ENCODE results near the gene RNF39. TPM values are rescaled to one million over a fixed set of nuclear protein-coding genes. Genes with fewer than 3 reads are reported as not detected.

The RNF39 gene
- total and polyA plus RNA-seq, 2 of the 4 experiments (the other 2 are of a cell fraction): not detected

DNA sequence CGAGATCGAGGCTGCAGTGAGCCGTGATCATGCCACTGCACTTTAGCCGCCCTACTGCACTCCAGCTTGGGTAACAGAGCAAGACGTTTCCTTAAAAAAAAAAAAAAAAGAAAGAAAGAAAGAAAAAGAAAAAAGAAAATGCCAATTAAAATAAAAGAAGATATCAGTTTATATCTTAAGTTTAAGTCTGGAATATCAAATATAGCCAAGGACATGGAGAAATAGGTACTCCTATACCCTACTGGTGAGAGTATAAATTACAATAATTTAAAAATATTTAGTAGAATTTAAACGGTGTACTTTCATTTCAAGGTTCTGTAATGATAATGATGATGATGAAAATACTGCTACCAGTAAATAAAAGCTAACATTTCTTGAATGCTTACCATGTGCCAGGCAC is 41.2 kb upstream of the RNF39 start:
- ATAC-seq (ENCODE audit: low read depth): no peak
- H2BK5ac ChIP-seq (ENCODE audit: low read depth, low read length, poor library complexity, severe bottlenecking): no peak overlapping the region
- no peak overlapping the region for H3K23ac ChIP-seq (ENCODE audit: low read depth, low read length)
- no peak overlapping the region for H4K8ac ChIP-seq (ENCODE audit: low read depth in 2 of 2, low read length in 2 of 2)
- H3K14ac ChIP-seq (replicated peaks; ENCODE audit: low read depth, low read length): no peak overlapping the region
- BruUV-seq (replicated peaks): no TSS peak
- H2BK20ac ChIP-seq (ENCODE audit: low read depth, low read length): no peak overlapping the region
- no peaks in the 10 kb centered on the region for H3K79me1 ChIP-seq (ENCODE audit: low read depth in 1 of 2, low read length in 2 of 2)
- peaks cover 2% of the 10 kb centered on the region; the same call in 1 of the 2 replicates for H3K4me1 ChIP-seq (ENCODE audit: control insufficient read depth, insufficient read depth, low read length)
- no peak overlapping the region for H4K91ac ChIP-seq (ENCODE audit: insufficient read depth, low read depth, low read length)
- POLR2A ChIA-PET (ENCODE audit: unreplicated experiment): no interaction called here
- dilution Hi-C loops (cut with HindIII; ENCODE audit: low sequenced_read_pairs, unreplicated experiment): no loop called here
- no peak overlapping the region for H3K27ac ChIP-seq (ENCODE audit: insufficient read depth, low read length)
- H3K9ac ChIP-seq (ENCODE audit: low read depth, low read length): no peak overlapping the region
- H3K4me3 ChIP-seq (ENCODE audit: insufficient read depth, low read depth, low read length): no peak overlapping the region
- H2BK15ac ChIP-seq (ENCODE audit: low read depth, low read length): no peak overlapping the region
- H3K36me3 ChIP-seq (ENCODE audit: control insufficient read depth, insufficient read depth, low read length): no peaks in the 10 kb centered on the region
- H4K5ac ChIP-seq (ENCODE audit: low read depth, low read length): no peak overlapping the region
- no peak overlapping the region for H3K56ac ChIP-seq (ENCODE audit: extremely low read depth, insufficient read depth, low read length)
- no peaks in the 10 kb centered on the region for H3K9me3 ChIP-seq (ENCODE audit: control insufficient read depth, insufficient read depth, low read length)
- no peak overlapping the region for H2AFZ ChIP-seq (replicated peaks; ENCODE audit: low read length, poor library complexity)
- H2AK5ac ChIP-seq (ENCODE audit: low read depth, low read length): no peak overlapping the region
- no peak for DNase-seq
- H3K9me1 ChIP-seq (ENCODE audit: insufficient read depth, low read length): no peaks in the 10 kb centered on the region
- in situ Hi-C loops (cut with MboI; ENCODE audit: low sequenced_read_pairs): no loop called here
- H3K4me2 ChIP-seq (ENCODE audit: low read depth, low read length): no peak overlapping the region
- WGBS, 2 experiments (ENCODE audit: extremely low coverage in 2 of 2, insufficient read length in 1 of 2): no CpG with 5 or more reads among the region's 6 CpGs
- CTCF ChIA-PET: no interaction called here
- intact Hi-C loops (cut with micrococcal nuclease): no loop called here
- no peak overlapping the region for H2BK120ac ChIP-seq (ENCODE audit: low read depth, low read length)
- H2AK9ac ChIP-seq (replicated peaks; ENCODE audit: low read depth, low read length, poor library complexity): no peak overlapping the region
- no peak overlapping the region for H3K18ac ChIP-seq (ENCODE audit: low read depth, low read length)
- H4K20me1 ChIP-seq (ENCODE audit: insufficient read depth, low read length): no peaks in the 10 kb centered on the region
- H3K4ac ChIP-seq (ENCODE audit: low read depth, low read length): no peak overlapping the region
- TF ChIP-seq, protein P1, sequence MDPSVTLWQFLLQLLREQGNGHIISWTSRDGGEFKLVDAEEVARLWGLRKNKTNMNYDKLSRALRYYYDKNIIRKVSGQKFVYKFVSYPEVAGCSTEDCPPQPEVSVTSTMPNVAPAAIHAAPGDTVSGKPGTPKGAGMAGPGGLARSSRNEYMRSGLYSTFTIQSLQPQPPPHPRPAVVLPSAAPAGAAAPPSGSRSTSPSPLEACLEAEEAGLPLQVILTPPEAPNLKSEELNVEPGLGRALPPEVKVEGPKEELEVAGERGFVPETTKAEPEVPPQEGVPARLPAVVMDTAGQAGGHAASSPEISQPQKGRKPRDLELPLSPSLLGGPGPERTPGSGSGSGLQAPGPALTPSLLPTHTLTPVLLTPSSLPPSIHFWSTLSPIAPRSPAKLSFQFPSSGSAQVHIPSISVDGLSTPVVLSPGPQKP (IDR thresholded peaks at IDR 0.05; ENCODE audit: borderline replicate concordance, low read depth, low read length): no peak
- TF ChIP-seq CHD1 (IDR thresholded peaks at IDR 0.05; ENCODE audit: low read depth, low read length) (no peak), NFE2L2 (IDR thresholded peaks at IDR 0.05; ENCODE audit: low read depth, low read length) (no peak), RAD21 (IDR thresholded peaks at IDR 0.05; ENCODE audit: low read length) (no peak), BHLHE40 (IDR thresholded peaks at IDR 0.05; ENCODE audit: low read depth, low read length) (no peak), POLR2A (IDR thresholded peaks at IDR 0.05; ENCODE audit: low read depth, low read length) (no peak), CEBPB (IDR thresholded peaks at IDR 0.05; ENCODE audit: low read depth, low read length) (no peak), FOS (IDR thresholded peaks at IDR 0.05; ENCODE audit: low read depth, low read length) (no peak), RFX5 (IDR thresholded peaks at IDR 0.05; ENCODE audit: low read depth, low read length) (no peak), RCOR1 (IDR thresholded peaks at IDR 0.05; ENCODE audit: insufficient replicate concordance, low read length) (no peak)
- TF ChIP-seq, protein P2, sequence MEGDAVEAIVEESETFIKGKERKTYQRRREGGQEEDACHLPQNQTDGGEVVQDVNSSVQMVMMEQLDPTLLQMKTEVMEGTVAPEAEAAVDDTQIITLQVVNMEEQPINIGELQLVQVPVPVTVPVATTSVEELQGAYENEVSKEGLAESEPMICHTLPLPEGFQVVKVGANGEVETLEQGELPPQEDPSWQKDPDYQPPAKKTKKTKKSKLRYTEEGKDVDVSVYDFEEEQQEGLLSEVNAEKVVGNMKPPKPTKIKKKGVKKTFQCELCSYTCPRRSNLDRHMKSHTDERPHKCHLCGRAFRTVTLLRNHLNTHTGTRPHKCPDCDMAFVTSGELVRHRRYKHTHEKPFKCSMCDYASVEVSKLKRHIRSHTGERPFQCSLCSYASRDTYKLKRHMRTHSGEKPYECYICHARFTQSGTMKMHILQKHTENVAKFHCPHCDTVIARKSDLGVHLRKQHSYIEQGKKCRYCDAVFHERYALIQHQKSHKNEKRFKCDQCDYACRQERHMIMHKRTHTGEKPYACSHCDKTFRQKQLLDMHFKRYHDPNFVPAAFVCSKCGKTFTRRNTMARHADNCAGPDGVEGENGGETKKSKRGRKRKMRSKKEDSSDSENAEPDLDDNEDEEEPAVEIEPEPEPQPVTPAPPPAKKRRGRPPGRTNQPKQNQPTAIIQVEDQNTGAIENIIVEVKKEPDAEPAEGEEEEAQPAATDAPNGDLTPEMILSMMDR (conservative IDR thresholded peaks at IDR 0.05; ENCODE audit: low read depth, low read length): no peak
- TF ChIP-seq, protein P3, sequence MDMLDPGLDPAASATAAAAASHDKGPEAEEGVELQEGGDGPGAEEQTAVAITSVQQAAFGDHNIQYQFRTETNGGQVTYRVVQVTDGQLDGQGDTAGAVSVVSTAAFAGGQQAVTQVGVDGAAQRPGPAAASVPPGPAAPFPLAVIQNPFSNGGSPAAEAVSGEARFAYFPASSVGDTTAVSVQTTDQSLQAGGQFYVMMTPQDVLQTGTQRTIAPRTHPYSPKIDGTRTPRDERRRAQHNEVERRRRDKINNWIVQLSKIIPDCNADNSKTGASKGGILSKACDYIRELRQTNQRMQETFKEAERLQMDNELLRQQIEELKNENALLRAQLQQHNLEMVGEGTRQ (IDR thresholded peaks at IDR 0.05; ENCODE audit: low read depth, low read length): no peak
- H3K27me3 ChIP-seq (ENCODE audit: control insufficient read depth, insufficient read depth, low read length): peaks cover 26% of the 10 kb centered on the region
